ENCODE data around the gene EML1.

DNA sequence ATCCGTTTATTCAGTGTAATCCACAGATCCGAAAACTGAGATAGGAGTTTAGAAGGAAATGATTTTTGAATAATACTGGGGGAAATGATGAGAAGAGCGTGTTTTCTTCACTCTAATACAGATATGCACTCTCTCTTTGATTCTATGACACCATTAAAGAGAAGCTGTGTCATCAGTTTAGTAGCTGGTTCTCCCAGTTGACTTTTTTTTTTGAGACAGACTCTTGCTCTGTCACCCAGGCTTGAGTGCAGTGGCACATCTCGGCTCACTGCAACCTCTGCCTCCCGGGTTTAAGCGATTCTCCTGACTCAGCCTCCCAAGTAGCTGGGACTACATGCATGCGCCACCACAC lies 48.4 kb upstream of the EML1 start:
- TF ChIP-seq, protein P1, sequence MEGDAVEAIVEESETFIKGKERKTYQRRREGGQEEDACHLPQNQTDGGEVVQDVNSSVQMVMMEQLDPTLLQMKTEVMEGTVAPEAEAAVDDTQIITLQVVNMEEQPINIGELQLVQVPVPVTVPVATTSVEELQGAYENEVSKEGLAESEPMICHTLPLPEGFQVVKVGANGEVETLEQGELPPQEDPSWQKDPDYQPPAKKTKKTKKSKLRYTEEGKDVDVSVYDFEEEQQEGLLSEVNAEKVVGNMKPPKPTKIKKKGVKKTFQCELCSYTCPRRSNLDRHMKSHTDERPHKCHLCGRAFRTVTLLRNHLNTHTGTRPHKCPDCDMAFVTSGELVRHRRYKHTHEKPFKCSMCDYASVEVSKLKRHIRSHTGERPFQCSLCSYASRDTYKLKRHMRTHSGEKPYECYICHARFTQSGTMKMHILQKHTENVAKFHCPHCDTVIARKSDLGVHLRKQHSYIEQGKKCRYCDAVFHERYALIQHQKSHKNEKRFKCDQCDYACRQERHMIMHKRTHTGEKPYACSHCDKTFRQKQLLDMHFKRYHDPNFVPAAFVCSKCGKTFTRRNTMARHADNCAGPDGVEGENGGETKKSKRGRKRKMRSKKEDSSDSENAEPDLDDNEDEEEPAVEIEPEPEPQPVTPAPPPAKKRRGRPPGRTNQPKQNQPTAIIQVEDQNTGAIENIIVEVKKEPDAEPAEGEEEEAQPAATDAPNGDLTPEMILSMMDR (IDR thresholded peaks at IDR 0.05) = no peak
- no peak for TF ChIP-seq POLR2A (IDR thresholded peaks at IDR 0.05)
